Stimulated activated memory B cell treated with anti-CD40 and anti-IgM and Interleukin-4, amounts not matched to agents 10 μg/mL and 1 μg/mL and 100 μg/mL, for 72 hours (primary cell): ENCODE results near the gene PIGK.
"Not testable (repeated sequence)": the region's sequence is repeated elsewhere in the genome, so short reads cannot be mapped to it uniquely, and the experiment has no call there.

Experiments used
- ATAC-seq: fragments of 150-1000 bp; cut with Tn5 transposase; 2 replicates; pipeline ENCODE4 v1.10.0; 2021
- H3K27ac Mint-ChIP-seq: one replicate; pipeline ENCODE4 v1.8.0; 2022; ENCODE audit warnings: mild to moderate bottlenecking, mixed read lengths
- H3K27me3 Mint-ChIP-seq: one replicate; pipeline ENCODE4 v1.8.0; 2022; ENCODE audit warnings: mixed read lengths
- H3K36me3 Mint-ChIP-seq: one replicate; pipeline ENCODE4 v1.8.0; 2022; ENCODE audit warnings: mixed read lengths
- H3K4me1 Mint-ChIP-seq: one replicate; pipeline ENCODE4 v1.8.0; 2022; ENCODE audit warnings: mixed read lengths
- H3K4me3 Mint-ChIP-seq: one replicate; pipeline ENCODE4 v1.8.0; 2022; ENCODE audit warnings: mild to moderate bottlenecking, moderate library complexity, mixed read lengths
- H3K9me3 Mint-ChIP-seq: one replicate; pipeline ENCODE4 v1.8.0; 2022; ENCODE audit warnings: mixed read lengths

Gene PIGK

DNA sequence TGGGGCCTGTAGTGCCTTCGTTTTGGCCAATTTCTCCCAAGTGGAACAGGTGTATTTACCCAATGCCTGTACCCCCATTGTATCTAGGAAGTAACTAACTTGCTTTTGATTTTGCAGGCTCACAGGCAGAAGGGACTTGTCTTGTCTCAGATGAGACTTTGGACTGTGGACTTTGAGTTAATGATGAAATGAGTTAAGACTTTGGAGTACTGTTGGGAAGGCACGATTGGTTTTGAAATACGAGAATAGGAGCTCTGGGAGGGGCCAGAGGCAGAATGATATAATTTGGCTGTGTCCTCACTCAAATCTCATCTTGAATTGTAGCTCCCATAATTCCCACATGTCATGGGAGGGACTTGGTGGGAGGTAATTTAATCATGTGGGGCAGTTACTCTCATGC is 59.5 kb downstream of the PIGK start:
- H3K27ac Mint-ChIP-seq, H3K27me3 Mint-ChIP-seq, ATAC-seq, H3K4me3 Mint-ChIP-seq, H3K4me1 Mint-ChIP-seq: not testable (repeated sequence)
- H3K9me3 Mint-ChIP-seq = peaks cover 10% of the 10 kb centered on the region
- H3K36me3 Mint-ChIP-seq = peaks cover 75% of the 10 kb centered on the region

GRCh38 chr1:77156214-77156613 is 63.0 kb downstream of the PIGK start:
- ATAC-seq = no peak
- Mint-ChIP-seq H3K4me3 (no peak overlapping the region), H3K27me3 (no peaks in the 10 kb centered on the region), H3K4me1 (no peaks in the 10 kb centered on the region), H3K27ac (no peak overlapping the region), H3K9me3 (peaks cover 10% of the 10 kb centered on the region), H3K36me3 (peaks cover 83% of the 10 kb centered on the region)

DNA sequence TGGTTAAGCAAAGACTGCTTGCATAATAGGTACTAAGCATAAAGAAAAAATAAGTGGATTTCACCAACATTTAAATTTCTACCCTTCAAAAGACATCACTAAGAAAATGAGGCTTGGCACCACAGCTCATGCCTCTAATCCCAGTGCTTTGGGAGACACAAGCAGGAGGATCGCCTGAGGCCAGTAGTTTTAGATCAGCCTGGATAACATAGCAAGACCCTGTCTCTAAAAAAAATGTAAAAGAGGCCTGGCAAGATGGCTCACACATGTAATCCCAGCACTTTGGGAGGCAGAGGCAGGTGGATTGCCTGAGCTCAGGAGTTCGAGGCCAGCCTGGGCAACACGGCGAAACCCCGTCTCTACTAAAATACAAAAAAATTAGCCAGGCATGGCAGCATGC is 73.0 kb downstream of the PIGK start:
- H3K27ac Mint-ChIP-seq = no peak overlapping the region
- H3K36me3 Mint-ChIP-seq = peaks cover 31% of the 10 kb centered on the region
- no peak for ATAC-seq
- no peaks in the 10 kb centered on the region for H3K9me3 Mint-ChIP-seq
- H3K4me3 Mint-ChIP-seq = no peak overlapping the region
- no peaks in the 10 kb centered on the region for H3K4me1 Mint-ChIP-seq
- H3K27me3 Mint-ChIP-seq = no peaks in the 10 kb centered on the region

- Mint-ChIP-seq H3K9me3 (no peaks in the 10 kb centered on the region), H3K27me3 (no peaks in the 10 kb centered on the region), H3K36me3 (peaks cover 7% of the 10 kb centered on the region), H3K4me3 (no peak overlapping the region), H3K27ac (no peak overlapping the region), H3K4me1 (no peaks in the 10 kb centered on the region)
- no peak for ATAC-seq
These were observed 75.6 kb downstream of the PIGK start for GRCh38 chr1:77143529-77144121.

GRCh38 chr1:77139389-77139788 is 79.8 kb downstream of the PIGK start:
- ATAC-seq = no peak
- Mint-ChIP-seq H3K4me3 (no peak overlapping the region), H3K4me1 (no peaks in the 10 kb centered on the region), H3K36me3 (peaks cover 6% of the 10 kb centered on the region), H3K9me3 (no peaks in the 10 kb centered on the region), H3K27me3 (no peaks in the 10 kb centered on the region), H3K27ac (no peak overlapping the region)

GRCh38 chr1:77134359-77134758 is 84.9 kb downstream of the PIGK start:
- no peak overlapping the region for H3K27ac Mint-ChIP-seq
- no peaks in the 10 kb centered on the region for H3K27me3 Mint-ChIP-seq
- no peak overlapping the region for H3K4me3 Mint-ChIP-seq
- H3K36me3 Mint-ChIP-seq = peaks cover 6% of the 10 kb centered on the region
- no peaks in the 10 kb centered on the region for H3K4me1 Mint-ChIP-seq
- no peaks in the 10 kb centered on the region for H3K9me3 Mint-ChIP-seq
- no peak for ATAC-seq

- H3K9me3 Mint-ChIP-seq = no peaks in the 10 kb centered on the region
- no peak for ATAC-seq
- H3K27me3 Mint-ChIP-seq = no peaks in the 10 kb centered on the region
- no peak overlapping the region for H3K4me3 Mint-ChIP-seq
- no peak overlapping the region for H3K27ac Mint-ChIP-seq
- peaks cover 6% of the 10 kb centered on the region for H3K36me3 Mint-ChIP-seq
- no peaks in the 10 kb centered on the region for H3K4me1 Mint-ChIP-seq
These were observed 85.4 kb downstream of the PIGK start for GRCh38 chr1:77133731-77134358.

DNA sequence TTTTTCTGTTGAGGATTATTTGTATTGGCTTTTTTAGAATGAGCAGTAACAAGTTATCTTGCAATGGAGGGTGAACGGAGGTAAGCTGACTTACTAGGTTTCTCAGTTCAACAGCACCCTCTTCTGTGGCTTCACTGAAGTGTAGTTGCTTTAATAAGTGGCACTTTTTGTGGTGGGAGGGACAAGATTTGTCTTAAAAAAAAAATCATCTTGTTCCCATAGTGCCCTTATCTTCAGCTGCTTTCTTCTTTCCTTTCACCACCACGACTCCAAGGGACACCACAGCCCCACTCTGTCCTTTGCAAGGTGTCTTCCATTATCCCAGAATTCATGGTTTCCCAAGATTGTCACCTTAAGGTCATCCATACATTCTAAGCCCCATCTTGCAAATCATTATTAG is 92.9 kb downstream of the PIGK start:
- no peaks in the 10 kb centered on the region for H3K4me1 Mint-ChIP-seq
- H3K4me3 Mint-ChIP-seq = no peak overlapping the region
- no peak for ATAC-seq
- no peak overlapping the region for H3K27ac Mint-ChIP-seq
- peaks cover 10% of the 10 kb centered on the region for H3K36me3 Mint-ChIP-seq
- H3K27me3 Mint-ChIP-seq = no peaks in the 10 kb centered on the region
- H3K9me3 Mint-ChIP-seq = no peaks in the 10 kb centered on the region

GRCh38 chr1:77121503-77121902 is 97.7 kb downstream of the PIGK start:
- Mint-ChIP-seq H3K27me3 (no peaks in the 10 kb centered on the region), H3K4me3 (no peak overlapping the region), H3K36me3 (peaks cover 42% of the 10 kb centered on the region), H3K27ac (no peak overlapping the region), H3K4me1 (no peaks in the 10 kb centered on the region), H3K9me3 (no peaks in the 10 kb centered on the region)
- no peak for ATAC-seq

DNA sequence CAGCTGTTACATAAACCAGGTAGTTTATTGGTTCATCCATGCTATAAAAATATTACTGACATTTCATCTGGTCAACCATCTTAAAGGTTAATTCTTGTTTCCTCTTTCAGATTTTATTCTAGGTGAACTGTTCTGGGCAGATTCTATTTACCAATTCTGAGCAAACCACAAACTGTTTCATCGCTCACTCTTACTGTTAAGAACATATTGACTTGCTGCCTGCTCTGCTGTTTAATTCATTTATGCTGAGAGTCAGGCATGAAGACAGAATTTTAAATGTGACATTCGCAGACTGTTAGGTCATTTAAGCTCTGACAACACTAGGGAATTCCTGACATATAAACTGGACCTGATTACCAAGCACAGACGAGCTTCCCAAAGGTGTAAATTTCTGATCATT is 98.3 kb downstream of the PIGK start:
- Mint-ChIP-seq H3K4me1 (no peaks in the 10 kb centered on the region), H3K27me3 (no peaks in the 10 kb centered on the region), H3K27ac (no peak overlapping the region), H3K4me3 (no peak overlapping the region), H3K36me3 (peaks cover 40% of the 10 kb centered on the region), H3K9me3 (no peaks in the 10 kb centered on the region)
- no peak for ATAC-seq

DNA sequence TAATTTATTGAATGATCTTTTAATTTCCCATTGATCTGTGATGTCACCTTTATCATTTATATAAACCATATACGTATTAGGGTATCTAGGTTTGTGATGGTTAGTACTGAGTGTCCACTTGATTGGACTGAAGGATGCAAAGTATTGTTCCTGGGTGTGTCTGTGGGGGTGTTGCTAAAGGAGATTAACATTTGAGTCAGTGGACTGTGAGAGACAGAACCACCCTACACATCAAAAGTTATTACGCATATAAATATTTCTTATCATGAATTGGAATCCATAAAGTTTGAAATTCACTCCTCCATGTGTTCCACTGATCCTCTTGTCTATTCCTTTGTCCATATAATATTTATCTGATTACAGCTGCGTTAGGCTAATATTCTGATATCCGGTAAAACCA is 100.5 kb downstream of the PIGK start:
- no peaks in the 10 kb centered on the region for H3K9me3 Mint-ChIP-seq
- no peaks in the 10 kb centered on the region for H3K27me3 Mint-ChIP-seq
- no peaks in the 10 kb centered on the region for H3K4me1 Mint-ChIP-seq
- no peak overlapping the region for H3K27ac Mint-ChIP-seq
- H3K4me3 Mint-ChIP-seq = no peak overlapping the region
- peaks cover 48% of the 10 kb centered on the region for H3K36me3 Mint-ChIP-seq
- ATAC-seq = no peak

GRCh38 chr1:77104672-77105071 is 114.6 kb downstream of the PIGK start:
- H3K27me3 Mint-ChIP-seq = no peaks in the 10 kb centered on the region
- H3K9me3 Mint-ChIP-seq = no peaks in the 10 kb centered on the region
- no peak overlapping the region for H3K4me3 Mint-ChIP-seq
- no peak for ATAC-seq
- H3K36me3 Mint-ChIP-seq = peaks cover 19% of the 10 kb centered on the region
- no peak overlapping the region for H3K27ac Mint-ChIP-seq
- H3K4me1 Mint-ChIP-seq = no peaks in the 10 kb centered on the region

GRCh38 chr1:77103486-77103885 is 115.7 kb downstream of the PIGK start:
- no peaks in the 10 kb centered on the region for H3K27me3 Mint-ChIP-seq
- H3K9me3 Mint-ChIP-seq = no peaks in the 10 kb centered on the region
- H3K36me3 Mint-ChIP-seq = peaks cover 9% of the 10 kb centered on the region
- H3K4me3 Mint-ChIP-seq = no peak overlapping the region
- no peak for ATAC-seq
- no peaks in the 10 kb centered on the region for H3K4me1 Mint-ChIP-seq
- H3K27ac Mint-ChIP-seq = no peak overlapping the region

GRCh38 chr1:77100875-77101274 is 118.4 kb downstream of the PIGK start:
- Mint-ChIP-seq H3K27me3 (no peaks in the 10 kb centered on the region), H3K36me3 (peaks cover 14% of the 10 kb centered on the region), H3K4me3 (no peak overlapping the region), H3K9me3 (no peaks in the 10 kb centered on the region), H3K27ac (no peak overlapping the region), H3K4me1 (no peaks in the 10 kb centered on the region)
- ATAC-seq = no peak

- Mint-ChIP-seq H3K27me3 (no peaks in the 10 kb centered on the region), H3K36me3 (peaks cover 9% of the 10 kb centered on the region), H3K4me1 (no peaks in the 10 kb centered on the region), H3K27ac (no peak overlapping the region), H3K9me3 (no peaks in the 10 kb centered on the region), H3K4me3 (no peak overlapping the region)
- ATAC-seq = no peak
These were observed 122.6 kb downstream of the PIGK start for GRCh38 chr1:77096496-77097255.

- Mint-ChIP-seq H3K36me3 (peaks cover 16% of the 10 kb centered on the region), H3K4me3 (no peak overlapping the region), H3K27me3 (no peaks in the 10 kb centered on the region), H3K4me1 (no peaks in the 10 kb centered on the region), H3K27ac (no peak overlapping the region), H3K9me3 (no peaks in the 10 kb centered on the region)
- no peak for ATAC-seq
These were observed 124.0 kb downstream of the PIGK start for GRCh38 chr1:77095236-77095635.
